Liver (tissue), 10 donors: Measurements from ENCODE around the gene SRSF9. TPM values are rescaled to one million over a fixed set of nuclear protein-coding genes. Genes with fewer than 3 reads are reported as not detected.

Source experiments
- DNase-seq: peaks from one replicate; pipeline ENCODE4 v3.0.0-alpha.2; 2017; ENCODE audit warnings: low spot score
- H3K27ac ChIP-seq, 2 donors: one replicate each; pipeline ENCODE4 v1.7.0; 2013; ENCODE audit warnings: inconsistent platforms in 2 of 2, low read length in 2 of 2, control low read depth in 1 of 2, low read depth in 1 of 2, mild to moderate bottlenecking in 1 of 2
- H3K27me3 ChIP-seq, 4 donors: one replicate each; pipeline versions ENCODE4 v1.6.1 to v1.7.0; 2013; ENCODE audit warnings: low read length in 3 of 4, inconsistent platforms in 1 of 4, mild to moderate bottlenecking in 1 of 4, moderate library complexity in 1 of 4; ENCODE audit not compliant: control insufficient read depth in 4 of 4, insufficient read depth in 4 of 4
- H3K36me3 ChIP-seq, 4 donors: one replicate each; pipeline versions ENCODE4 v1.6.1 to v1.7.0; 2013; ENCODE audit warnings: low read length in 3 of 4, mild to moderate bottlenecking in 3 of 4, low read depth in 1 of 4, moderate library complexity in 1 of 4; ENCODE audit not compliant: control insufficient read depth in 4 of 4, insufficient read depth in 3 of 4
- H3K4me1 ChIP-seq, 4 donors: one replicate each; pipeline versions ENCODE4 v1.6.1 to v1.7.0; 2013; ENCODE audit warnings: low read length in 3 of 4, mild to moderate bottlenecking in 3 of 4, moderate library complexity in 1 of 4; ENCODE audit not compliant: control insufficient read depth in 4 of 4, insufficient read depth in 4 of 4
- H3K4me3 ChIP-seq, 3 donors: one replicate each; pipeline versions ENCODE4 v1.6.1 to v1.7.0; 2013; ENCODE audit warnings: low read length in 3 of 3, control low read depth in 1 of 3, low read depth in 1 of 3, mild to moderate bottlenecking in 1 of 3
- H3K9ac ChIP-seq, 2 donors: one replicate each; pipeline ENCODE4 v1.7.0; 2013; ENCODE audit warnings: low read length in 2 of 2, mild to moderate bottlenecking in 2 of 2, moderate library complexity in 2 of 2, control low read depth in 1 of 2, low read depth in 1 of 2
- H3K9me3 ChIP-seq, 4 donors: one replicate each; pipeline versions ENCODE4 v1.6.1 to v1.7.0; 2013; ENCODE audit warnings: low read length in 3 of 4; ENCODE audit not compliant: control insufficient read depth in 4 of 4
- CTCF ChIP-seq: fragments of 150-350 bp; IDR thresholded peaks from 2 replicates; pipeline ENCODE4 v1.5.1; 2017; ENCODE audit warnings: improper control_type of control experiment, low read depth, low read length; ENCODE audit not compliant: missing input control
- FOXA1 ChIP-seq: IDR thresholded peaks from 2 replicates; pipeline ENCODE4 v1.6.1; 2016; ENCODE audit warnings: antibody characterized with exemption
- FOXA2 ChIP-seq: IDR thresholded peaks from 2 replicates; pipeline ENCODE4 v1.6.1; 2016; ENCODE audit warnings: antibody characterized with exemption
- GABPA ChIP-seq, 2 donors: IDR thresholded peaks in 1 of 2; conservative IDR thresholded peaks in 1 of 2; 2 replicates each; pipeline ENCODE4 v1.6.1; 2016; ENCODE audit warnings: antibody characterized with exemption in 2 of 2, mild to moderate bottlenecking in 1 of 2, moderate library complexity in 1 of 2
- HNF4A ChIP-seq, 2 donors: conservative IDR thresholded peaks; 2 replicates each; pipeline ENCODE4 v1.6.1; 2016; ENCODE audit warnings: antibody characterized with exemption in 2 of 2, mild to moderate bottlenecking in 2 of 2
- HNF4G ChIP-seq: IDR thresholded peaks from 2 replicates; pipeline ENCODE4 v1.6.1; 2016; ENCODE audit warnings: antibody characterized with exemption
- JUND ChIP-seq, 2 donors: IDR thresholded peaks; 2 replicates each; pipeline ENCODE4 v1.6.1; 2016; ENCODE audit warnings: antibody characterized with exemption in 2 of 2
- RAD21 ChIP-seq, 2 donors: IDR thresholded peaks; 2 replicates each; pipeline ENCODE4 v1.6.1; 2016; ENCODE audit warnings: antibody characterized with exemption in 2 of 2, mild to moderate bottlenecking in 2 of 2
- REST ChIP-seq: IDR thresholded peaks from 2 replicates; pipeline ENCODE4 v1.6.1; 2016; ENCODE audit warnings: antibody characterized with exemption, mild to moderate bottlenecking
- RXRA ChIP-seq, 2 donors: IDR thresholded peaks; 2 replicates each; pipeline ENCODE4 v1.6.1; 2017 to 2018; ENCODE audit warnings: antibody characterized with exemption in 2 of 2, mild to moderate bottlenecking in 1 of 2
- SP1 ChIP-seq: IDR thresholded peaks from 2 replicates; pipeline ENCODE4 v1.6.1; 2018; ENCODE audit warnings: antibody characterized with exemption, mild to moderate bottlenecking
- TAF1 ChIP-seq: conservative IDR thresholded peaks from 2 replicates; pipeline ENCODE4 v1.6.1; 2016; ENCODE audit warnings: antibody characterized with exemption, mild to moderate bottlenecking
- YY1 ChIP-seq: IDR thresholded peaks from 2 replicates; pipeline ENCODE4 v1.6.1; 2016; ENCODE audit warnings: antibody characterized with exemption, mild to moderate bottlenecking
- WGBS: extraction: QIAGEN DNeasy Blood & Tissue Kit; methylation state at CpG from one replicate; pipeline ENCODE4 v1.1.7; 2013; 5-methylcytosine and 5-hydroxymethylcytosine counted together
- polyA plus RNA-seq, 2 donors: library from polyadenylated mRNA; stranded (reverse) in 1 of 2; unstranded in 1 of 2; fragments of 200-250 nt in 1 of 2; fragments of >200 nt in 1 of 2; fragmentation: Nextera tagmentation in 1 of 2; extraction: Ambion mirVana in 1 of 2; gene quantifications; one replicate each; pipeline versions ENCODE4 v1.2.1 to v1.2.3, GENCODE V29; 2013 to 2015
- small RNA-seq: library from RNA; depleted of rRNA; stranded (forward); fragments of <200 nt; gene quantifications from one replicate; pipeline ENCODE3, GENCODE V24; 2014
- total RNA-seq, 2 donors: library from RNA; depleted of rRNA; stranded (reverse); fragments of >200 nt; gene quantifications; one replicate each; pipeline ENCODE4 v1.2.3, GENCODE V29; 2014
- TF ChIP-seq, protein P1 (sequence below): IDR thresholded peaks from 2 replicates; pipeline ENCODE4 v1.6.1; 2016; ENCODE audit warnings: antibody characterized with exemption
- TF ChIP-seq, protein P2 (sequence below): IDR thresholded peaks from 2 replicates; pipeline ENCODE4 v1.6.1; 2016; ENCODE audit warnings: antibody characterized with exemption
- TF ChIP-seq, protein P3 (sequence below): IDR thresholded peaks from 2 replicates; pipeline ENCODE4 v1.6.1; 2016; ENCODE audit warnings: antibody characterized with exemption
- donor health status: healthy.
- donor health status: healthy.
- donor health status: healthy.
- donor health status: healthy.
- donor health status: healthy.

SRSF9 gene
- total and polyA plus RNA-seq, 4 donors = 45.3 to 98.5 (median 73.3) TPM

DNA sequence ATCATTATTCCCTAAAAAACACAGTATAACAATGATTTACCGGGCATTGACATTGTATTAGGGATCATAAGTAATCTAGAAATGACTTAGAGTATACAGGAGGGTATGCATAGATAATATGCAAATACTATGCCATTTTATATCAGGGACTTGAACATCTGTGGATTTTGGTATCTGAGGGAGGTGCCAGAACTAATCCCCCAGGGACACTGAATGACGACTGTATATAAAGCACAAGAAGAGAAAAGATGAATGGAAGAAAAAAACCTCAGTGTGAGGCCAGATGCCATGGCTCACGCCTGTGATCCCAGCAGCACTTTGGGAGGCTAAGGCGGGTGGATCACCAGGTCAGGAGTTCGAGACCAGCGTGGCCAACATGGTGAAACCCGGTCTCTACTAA is 57.1 kb downstream of the SRSF9 start:
- no peak for DNase-seq
- Histone ChIP-seq H3K4me1 (no peaks in the 10 kb centered on the region), H3K27ac (no peak overlapping the region), H3K27me3 (no peaks in the 10 kb centered on the region), H3K9me3 (no peaks in the 10 kb centered on the region), H3K9ac (no peak overlapping the region), H3K4me3 (no peak overlapping the region), H3K36me3 (no peaks in the 10 kb centered on the region)
- WGBS = 88% methylated on average over 7 of the region's 7 CpGs
- TF ChIP-seq FOXA2 = no peak
- TF ChIP-seq TAF1 = no peak
- TF ChIP-seq, protein P1, sequence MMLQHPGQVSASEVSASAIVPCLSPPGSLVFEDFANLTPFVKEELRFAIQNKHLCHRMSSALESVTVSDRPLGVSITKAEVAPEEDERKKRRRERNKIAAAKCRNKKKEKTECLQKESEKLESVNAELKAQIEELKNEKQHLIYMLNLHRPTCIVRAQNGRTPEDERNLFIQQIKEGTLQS = no peak
- TF ChIP-seq, protein P2, sequence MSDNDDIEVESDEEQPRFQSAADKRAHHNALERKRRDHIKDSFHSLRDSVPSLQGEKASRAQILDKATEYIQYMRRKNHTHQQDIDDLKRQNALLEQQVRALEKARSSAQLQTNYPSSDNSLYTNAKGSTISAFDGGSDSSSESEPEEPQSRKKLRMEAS = no peak
- TF ChIP-seq REST = no peak
- no peak for TF ChIP-seq FOXA1
- TF ChIP-seq YY1 = no peak
- TF ChIP-seq RAD21 (IDR thresholded peaks at IDR 0.05) = no peak
- no peak for TF ChIP-seq HNF4G
- no peak for TF ChIP-seq JUND (IDR thresholded peaks at IDR 0.05)
- TF ChIP-seq HNF4A (conservative IDR thresholded peaks at IDR 0.05) = no peak
- no peak for TF ChIP-seq GABPA (IDR thresholded peaks at IDR 0.05 in 1 of 2, conservative IDR thresholded peaks at IDR 0.05 in 1 of 2)
- TF ChIP-seq SP1 = no peak
- no peak for TF ChIP-seq CTCF
- TF ChIP-seq RXRA (IDR thresholded peaks at IDR 0.05) = no peak
- TF ChIP-seq, protein P3, sequence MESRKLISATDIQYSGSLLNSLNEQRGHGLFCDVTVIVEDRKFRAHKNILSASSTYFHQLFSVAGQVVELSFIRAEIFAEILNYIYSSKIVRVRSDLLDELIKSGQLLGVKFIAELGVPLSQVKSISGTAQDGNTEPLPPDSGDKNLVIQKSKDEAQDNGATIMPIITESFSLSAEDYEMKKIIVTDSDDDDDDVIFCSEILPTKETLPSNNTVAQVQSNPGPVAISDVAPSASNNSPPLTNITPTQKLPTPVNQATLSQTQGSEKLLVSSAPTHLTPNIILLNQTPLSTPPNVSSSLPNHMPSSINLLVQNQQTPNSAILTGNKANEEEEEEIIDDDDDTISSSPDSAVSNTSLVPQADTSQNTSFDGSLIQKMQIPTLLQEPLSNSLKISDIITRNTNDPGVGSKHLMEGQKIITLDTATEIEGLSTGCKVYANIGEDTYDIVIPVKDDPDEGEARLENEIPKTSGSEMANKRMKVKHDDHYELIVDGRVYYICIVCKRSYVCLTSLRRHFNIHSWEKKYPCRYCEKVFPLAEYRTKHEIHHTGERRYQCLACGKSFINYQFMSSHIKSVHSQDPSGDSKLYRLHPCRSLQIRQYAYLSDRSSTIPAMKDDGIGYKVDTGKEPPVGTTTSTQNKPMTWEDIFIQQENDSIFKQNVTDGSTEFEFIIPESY = no peak

Small RNAs within 50 kb of the gene (small RNA-seq; reads per million reads assigned to genes)
- gene RF00019 = not detected

Other genes starting within 250 kb of the SRSF9 start
- 10 to 100 TPM in 1 of 2 donors, 1 to 10 TPM in 1; 6.0 to 13.1 TPM for gene PXN, start 204.0 kb downstream of the SRSF9 start, total RNA-seq
- 10 to 100 TPM; 12.0 to 12.6 TPM for gene PXN, start 204.0 kb downstream of the SRSF9 start, polyA plus RNA-seq
- gene RNU4-2, start 177.8 kb downstream of the SRSF9 start, total RNA-seq = under 1 TPM; under 0.01 TPM
- gene RNU4-2, start 177.8 kb downstream of the SRSF9 start, polyA plus RNA-seq = 10 to 100 TPM in 1 of 2 donors, not detected in 1; 82.7 TPM
- under 1 TPM; under 0.01 TPM for gene RNU4-1, start 176.5 kb downstream of the SRSF9 start, total RNA-seq
- gene RNU4-1, start 176.5 kb downstream of the SRSF9 start, polyA plus RNA-seq = 10 to 100 TPM in 1 of 2 donors, not detected in 1; 26.0 TPM
- 1 to 10 TPM; 1.6 to 2.3 TPM for gene SIRT4, start 167.4 kb downstream of the SRSF9 start, total RNA-seq
- gene SIRT4, start 167.4 kb downstream of the SRSF9 start, polyA plus RNA-seq = 1 to 10 TPM; 1.6 to 4.2 TPM
- 1 to 10 TPM in 1 of 2 donors, under 1 TPM in 1; 0.84 to 1.4 TPM for gene PLA2G1B, start 142.0 kb downstream of the SRSF9 start, total RNA-seq
- gene PLA2G1B, start 142.0 kb downstream of the SRSF9 start, polyA plus RNA-seq = 1 to 10 TPM in 1 of 2 donors, under 1 TPM in 1; 0.39 to 4.6 TPM
- 1 to 10 TPM in 1 of 2 donors, not detected in 1; 1.2 TPM for gene MSI1, start 100.6 kb downstream of the SRSF9 start, total RNA-seq
- gene MSI1, start 100.6 kb downstream of the SRSF9 start, polyA plus RNA-seq = under 1 TPM in 1 of 2 donors, not detected in 1; 0.13 TPM
- gene COX6A1, start 31.6 kb downstream of the SRSF9 start, total RNA-seq = 100 to 1,000 TPM; 338 to 451 TPM
- 100 to 1,000 TPM; 621 to 910 TPM for gene COX6A1, start 31.6 kb downstream of the SRSF9 start, polyA plus RNA-seq
- 10 to 100 TPM; 11.9 to 13.3 TPM for gene TRIAP1, start 23.4 kb downstream of the SRSF9 start, total RNA-seq
- gene TRIAP1, start 23.4 kb downstream of the SRSF9 start, polyA plus RNA-seq = 10 to 100 TPM; 24.7 to 39.9 TPM
- 10 to 100 TPM; 13.0 to 15.5 TPM for gene GATC, start 23.3 kb downstream of the SRSF9 start, total RNA-seq
- 10 to 100 TPM in 1 of 2 donors, 1 to 10 TPM in 1; 8.9 to 13.5 TPM for gene GATC, start 23.3 kb downstream of the SRSF9 start, polyA plus RNA-seq
- gene DYNLL1, start 26.4 kb upstream of the SRSF9 start, total RNA-seq = 100 to 1,000 TPM; 101 to 143 TPM
- gene DYNLL1, start 26.4 kb upstream of the SRSF9 start, polyA plus RNA-seq = 100 to 1,000 TPM; 224 to 275 TPM
- 10 to 100 TPM; 25.0 to 29.9 TPM for gene COQ5, start 59.4 kb upstream of the SRSF9 start, total RNA-seq
- 10 to 100 TPM; 31.4 to 33.6 TPM for gene COQ5, start 59.4 kb upstream of the SRSF9 start, polyA plus RNA-seq
- 100 to 1,000 TPM; 102 to 157 TPM for gene RNF10, start 64.6 kb upstream of the SRSF9 start, total RNA-seq
- gene RNF10, start 64.6 kb upstream of the SRSF9 start, polyA plus RNA-seq = 10 to 100 TPM; 48.0 to 49.6 TPM
- gene POP5, start 111.7 kb upstream of the SRSF9 start, total RNA-seq = 10 to 100 TPM; 20.0 to 20.7 TPM
- 10 to 100 TPM; 27.3 to 37.1 TPM for gene POP5, start 111.7 kb upstream of the SRSF9 start, polyA plus RNA-seq
- gene CABP1, start 170.9 kb upstream of the SRSF9 start, total RNA-seq = under 1 TPM; 0.05 to 0.08 TPM
- under 1 TPM in 1 of 2 donors, not detected in 1; 0.12 TPM for gene CABP1, start 170.9 kb upstream of the SRSF9 start, polyA plus RNA-seq
- gene MLEC, start 217.4 kb upstream of the SRSF9 start, total RNA-seq = 100 to 1,000 TPM in 1 of 2 donors, 10 to 100 TPM in 1; 61.4 to 170 TPM
- 100 to 1,000 TPM in 1 of 2 donors, 10 to 100 TPM in 1; 96.3 to 134 TPM for gene MLEC, start 217.4 kb upstream of the SRSF9 start, polyA plus RNA-seq
- gene UNC119B, start 240.7 kb upstream of the SRSF9 start, total RNA-seq = 10 to 100 TPM; 16.8 to 24.8 TPM
- 1 to 10 TPM; 3.8 to 6.8 TPM for gene UNC119B, start 240.7 kb upstream of the SRSF9 start, polyA plus RNA-seq